Measurements from ENCODE around the gene DPEP2. TPM values are rescaled to one million over a fixed set of nuclear protein-coding genes. Genes with fewer than 3 reads are reported as not detected.
"Not testable (repeated sequence)": the region's sequence is repeated elsewhere in the genome, so short reads cannot be mapped to it uniquely, and the experiment has no call there.

DPEP2 gene, protein sequence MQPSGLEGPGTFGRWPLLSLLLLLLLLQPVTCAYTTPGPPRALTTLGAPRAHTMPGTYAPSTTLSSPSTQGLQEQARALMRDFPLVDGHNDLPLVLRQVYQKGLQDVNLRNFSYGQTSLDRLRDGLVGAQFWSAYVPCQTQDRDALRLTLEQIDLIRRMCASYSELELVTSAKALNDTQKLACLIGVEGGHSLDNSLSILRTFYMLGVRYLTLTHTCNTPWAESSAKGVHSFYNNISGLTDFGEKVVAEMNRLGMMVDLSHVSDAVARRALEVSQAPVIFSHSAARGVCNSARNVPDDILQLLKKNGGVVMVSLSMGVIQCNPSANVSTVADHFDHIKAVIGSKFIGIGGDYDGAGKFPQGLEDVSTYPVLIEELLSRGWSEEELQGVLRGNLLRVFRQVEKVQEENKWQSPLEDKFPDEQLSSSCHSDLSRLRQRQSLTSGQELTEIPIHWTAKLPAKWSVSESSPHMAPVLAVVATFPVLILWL
- total RNA-seq, result 29.5 TPM
- long read RNA-seq, transcript DPEP2-202 (11 exons, 1,697 nt), result major isoform, 7 of 55 reads
- long read RNA-seq, partial matches to known transcripts, result 4 of 55 reads
- long read RNA-seq, other reads (novel, unspliced or antisense), result 41 of 55 reads

DNA sequence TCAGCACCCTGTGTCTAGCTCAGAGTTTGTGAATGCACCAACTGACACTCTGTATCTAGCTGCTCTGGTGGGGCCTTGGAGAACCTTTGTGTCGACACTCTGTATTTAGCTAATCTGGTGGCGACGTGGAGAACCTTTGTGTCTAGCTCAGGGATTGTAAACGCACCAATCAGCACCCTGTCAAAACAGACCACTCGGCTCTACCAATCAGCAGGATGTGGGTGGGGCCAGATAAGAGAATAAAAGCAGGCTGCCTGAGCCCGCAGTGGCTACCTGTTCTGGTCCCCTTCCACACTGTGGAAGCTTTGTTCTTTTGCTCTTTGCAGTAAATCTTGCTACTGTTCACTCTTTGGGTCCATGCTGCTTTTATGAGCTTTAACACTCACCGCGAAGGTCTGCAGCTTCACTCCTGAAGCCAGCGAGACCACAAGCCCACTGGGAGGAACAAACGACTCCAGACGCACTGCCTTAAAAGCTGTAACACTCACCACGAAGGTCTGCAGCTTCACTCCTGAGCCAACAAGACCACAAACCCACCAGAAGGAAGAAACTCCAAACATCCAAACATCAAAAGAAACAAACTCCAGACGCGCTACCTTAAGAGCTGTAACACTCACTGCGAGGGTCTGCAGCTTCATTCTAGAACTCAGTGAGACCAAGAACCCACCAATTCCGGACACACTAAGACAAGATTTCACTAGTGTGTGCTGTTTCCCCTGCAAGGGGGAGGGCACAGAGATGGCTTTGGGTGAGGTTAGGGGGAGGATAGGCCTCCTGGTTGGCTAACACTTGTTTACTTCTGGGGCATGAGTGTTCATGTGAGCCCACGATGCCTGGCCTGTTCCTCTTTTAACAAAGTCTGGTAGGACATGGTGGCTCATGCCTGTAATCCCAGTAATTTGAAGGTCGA is at the start of gene DPEP2:
DPEP2 (minus strand) TSS at position 706 of the 910 bp plus-strand sequence. CDS start 6,272 bp downstream, outside the sequence.
- H3K36me3 ChIP-seq; intact Hi-C loops (cut with DNase I); H3K9me3 ChIP-seq; H3K27me3 ChIP-seq (ENCODE audit: low read depth): not testable (repeated sequence)
- Histone ChIP-seq H3K27ac (peak within 1 kb of the TSS; percentile 84), H3K4me3 (peak within 1 kb of the TSS; percentile 42), H3K4me1 (peaks cover 44% of the 10 kb centered on the region)
- DNase-seq (peak; percentile 69), ATAC-seq (peak; percentile 86 to 94)

DNA sequence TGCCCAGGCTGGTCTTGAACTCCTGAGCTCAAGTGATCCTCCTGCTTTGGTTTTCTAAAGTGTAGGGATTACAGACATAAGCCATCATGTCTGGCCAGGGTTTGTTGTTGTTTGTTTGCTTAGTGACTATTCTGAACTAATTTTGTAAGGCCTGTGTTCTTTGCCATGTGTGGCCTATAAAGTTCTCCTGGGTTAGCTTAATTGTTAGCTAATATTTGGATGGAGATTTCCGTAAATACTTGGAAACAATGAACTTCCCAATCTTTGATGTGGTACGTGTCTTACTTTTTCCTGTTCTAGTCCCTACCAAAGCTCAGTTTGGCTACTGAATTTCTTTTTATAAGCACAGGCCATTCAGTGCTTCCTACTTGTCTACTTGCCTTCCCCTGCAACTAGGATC is 48.7 kb upstream of the DPEP2 start:
- ATAC-seq (no peak), DNase-seq (no peak)
- Histone ChIP-seq H3K4me3 (no peak overlapping the region), H3K27ac (peak overlapping the region; percentile 11), H3K4me1 (no peaks in the 10 kb centered on the region), H3K36me3 (peaks cover 42% of the 10 kb centered on the region), H3K27me3 (ENCODE audit: low read depth) (no peaks in the 10 kb centered on the region), H3K9me3 (no peaks in the 10 kb centered on the region)
- TF ChIP-seq, protein P1, sequence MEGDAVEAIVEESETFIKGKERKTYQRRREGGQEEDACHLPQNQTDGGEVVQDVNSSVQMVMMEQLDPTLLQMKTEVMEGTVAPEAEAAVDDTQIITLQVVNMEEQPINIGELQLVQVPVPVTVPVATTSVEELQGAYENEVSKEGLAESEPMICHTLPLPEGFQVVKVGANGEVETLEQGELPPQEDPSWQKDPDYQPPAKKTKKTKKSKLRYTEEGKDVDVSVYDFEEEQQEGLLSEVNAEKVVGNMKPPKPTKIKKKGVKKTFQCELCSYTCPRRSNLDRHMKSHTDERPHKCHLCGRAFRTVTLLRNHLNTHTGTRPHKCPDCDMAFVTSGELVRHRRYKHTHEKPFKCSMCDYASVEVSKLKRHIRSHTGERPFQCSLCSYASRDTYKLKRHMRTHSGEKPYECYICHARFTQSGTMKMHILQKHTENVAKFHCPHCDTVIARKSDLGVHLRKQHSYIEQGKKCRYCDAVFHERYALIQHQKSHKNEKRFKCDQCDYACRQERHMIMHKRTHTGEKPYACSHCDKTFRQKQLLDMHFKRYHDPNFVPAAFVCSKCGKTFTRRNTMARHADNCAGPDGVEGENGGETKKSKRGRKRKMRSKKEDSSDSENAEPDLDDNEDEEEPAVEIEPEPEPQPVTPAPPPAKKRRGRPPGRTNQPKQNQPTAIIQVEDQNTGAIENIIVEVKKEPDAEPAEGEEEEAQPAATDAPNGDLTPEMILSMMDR (IDR thresholded peaks at IDR 0.05), result no peak
- intact Hi-C loops (cut with DNase I), result no loop called here

DNA sequence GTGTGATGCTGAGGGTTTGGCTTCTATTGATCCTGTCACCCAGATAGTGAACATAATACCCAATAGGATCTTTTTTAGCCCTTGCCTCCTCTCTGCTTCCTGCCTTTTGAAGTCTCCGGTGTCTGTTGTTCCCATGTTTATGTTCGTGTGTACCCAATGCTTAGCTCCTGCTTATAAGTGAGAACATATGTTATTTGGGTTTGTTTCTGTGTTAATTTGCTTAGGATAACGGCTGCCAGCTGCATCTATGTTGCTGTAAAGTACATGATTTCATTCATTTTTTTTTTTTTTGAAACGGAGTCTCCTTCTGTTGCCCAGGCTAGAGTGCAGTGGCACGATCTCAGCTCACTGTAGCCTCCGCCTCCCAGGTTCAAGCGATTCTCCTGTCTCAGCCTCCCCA is 46.8 kb upstream of the DPEP2 start:
- intact Hi-C loops (cut with DNase I), result no loop called here
- peaks cover 28% of the 10 kb centered on the region for H3K36me3 ChIP-seq
- DNase-seq, result no peak
- ATAC-seq, result no peak
- no peaks in the 10 kb centered on the region for H3K9me3 ChIP-seq
- peaks cover 11% of the 10 kb centered on the region for H3K4me1 ChIP-seq
- no peak overlapping the region for H3K4me3 ChIP-seq
- no peak overlapping the region for H3K27ac ChIP-seq
- H3K27me3 ChIP-seq (ENCODE audit: low read depth), result no peaks in the 10 kb centered on the region
- TF ChIP-seq, protein P1 (IDR thresholded peaks at IDR 0.05), result no peak

DNA sequence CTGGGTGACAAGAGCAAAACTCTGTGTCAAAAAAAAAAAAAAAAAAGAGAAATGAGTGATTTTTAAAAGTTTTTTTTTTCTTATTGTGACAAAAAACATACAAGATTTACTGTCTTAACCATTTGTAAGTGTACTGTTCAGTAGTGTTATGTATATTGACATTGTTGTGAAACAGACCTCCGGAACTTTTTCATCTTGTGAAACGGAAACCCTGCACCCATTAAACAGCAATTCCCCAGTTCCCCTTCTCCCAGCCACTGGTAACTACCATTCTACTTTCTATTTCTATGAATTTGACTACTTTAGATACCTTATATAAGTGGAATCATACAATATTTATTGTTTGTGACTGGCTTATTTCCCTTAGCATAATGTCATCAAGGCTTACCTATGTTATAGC is 42.5 kb upstream of the DPEP2 start:
- TF ChIP-seq, protein P1 (IDR thresholded peaks at IDR 0.05), result no peak
- peak overlapping the region; percentile 2 for H3K27ac ChIP-seq

DNA sequence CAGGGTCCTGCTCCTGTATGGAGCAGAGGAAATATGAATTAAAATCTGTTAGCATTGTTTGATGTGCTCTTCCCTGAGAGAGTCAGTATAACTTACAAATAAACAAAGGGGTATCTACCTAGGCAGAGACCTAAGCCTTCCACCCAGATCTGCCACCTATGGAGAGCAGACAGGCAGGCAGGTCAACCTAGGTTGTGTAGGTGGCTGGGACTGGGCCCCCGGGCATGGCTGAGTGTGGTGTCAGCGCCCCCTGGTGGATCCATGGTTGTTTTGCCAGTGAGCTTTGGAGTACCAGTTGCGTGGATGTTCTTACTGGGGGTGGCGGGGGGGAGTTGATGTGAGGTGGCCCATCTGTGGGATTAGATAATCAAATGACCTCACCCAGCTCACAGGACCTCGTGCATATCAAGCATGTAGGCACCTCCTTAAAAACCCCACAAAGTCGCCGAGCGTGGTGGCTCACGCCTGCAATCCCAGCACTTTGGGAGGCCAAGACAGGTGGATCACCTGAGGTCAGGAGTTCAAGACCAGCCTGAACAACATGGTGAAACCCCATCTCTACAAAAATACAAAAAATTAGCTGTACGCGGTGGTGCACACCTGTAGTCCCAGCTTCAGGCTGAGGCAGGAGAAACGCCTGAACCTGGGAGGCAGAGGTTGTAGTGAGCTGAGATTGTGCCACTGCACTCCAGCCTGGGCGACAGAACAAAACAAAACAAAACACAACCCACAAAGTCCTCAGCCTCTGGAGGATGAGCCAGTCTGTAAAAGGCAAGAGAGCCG is 41.4 kb upstream of the DPEP2 start:
- DNase-seq (peak; percentile 91), ATAC-seq (peak; percentile 97)
- intact Hi-C loops (cut with DNase I), result no loop called here
- Histone ChIP-seq H3K27ac (peak overlapping the region; percentile 56), H3K9me3 (no peaks in the 10 kb centered on the region), H3K4me3 (no peak overlapping the region), H3K4me1 (peaks cover 38% of the 10 kb centered on the region), H3K36me3 (peaks cover 15% of the 10 kb centered on the region), H3K27me3 (ENCODE audit: low read depth) (no peaks in the 10 kb centered on the region)
- TF ChIP-seq, protein P1 (IDR thresholded peaks at IDR 0.05), result peak; percentile 81

More for the DNA sequence above, 42.5 kb upstream of the DPEP2 start:
- peak; percentile 42 to 57 for ATAC-seq
- Histone ChIP-seq H3K27me3 (ENCODE audit: low read depth) (no peaks in the 10 kb centered on the region), H3K9me3 (no peaks in the 10 kb centered on the region), H3K4me3 (no peak overlapping the region), H3K4me1 (peaks cover 38% of the 10 kb centered on the region), H3K36me3 (peaks cover 20% of the 10 kb centered on the region)
- DNase-seq, result no peak
- intact Hi-C loops (cut with DNase I), result no loop called here

Measured in lower lobe of right lung (tissue), 2 donors.